Measurements from ENCODE around the gene ANKRD13D. TPM values are rescaled to one million over a fixed set of nuclear protein-coding genes. Genes with fewer than 3 reads are reported as not detected.

ANKRD13D gene
- 100 to 1,000 TPM in 1 of 4 donors, 10 to 100 TPM in 3; 19.7 to 194 (median 54.5) TPM for total RNA-seq

GRCh38 chr11:67289226-67289650 lies at the start of gene ANKRD13D:
TSS of gene ANKRD13D (plus strand) at chr11:67289303. CDS start at chr11:67289461, 158 bp downstream.
- Histone ChIP-seq H3K9me3 (no peaks in the 10 kb centered on the region), H3K4me1 (peaks cover 22 to 43% (median 33%) of the 10 kb centered on the region in 4 donors), H3K36me3 (peaks cover 0 to 28% (median 10%) of the 10 kb centered on the region in 4 donors), H3K27ac (peak within 1 kb of the TSS; percentile 91 to 100 (median 98)), H3K27me3 (no peaks in the 10 kb centered on the region), H3K4me3 (peak within 1 kb of the TSS; percentile 48 to 83 (median 74))
- in situ Hi-C loops (cut with MboI; ENCODE audit: low pct_ligation_motif_present in 1 of 4, low pct_unique_long_range_greater_than_20kb in 1 of 4, low sequenced_read_pairs in 3 of 4) = no loop called here
- DNase-seq = no peak
- intact Hi-C loops (cut with DNase I; ENCODE audit: low total_unique reads) = no loop called here
- 0% methylated on average over 12 of the region's 56 CpGs; no CpG with 5 or more reads in 1 of the 2 donors for WGBS, 2 donors (ENCODE audit: low coverage in 1 of 2)
- TF ChIP-seq POLR2AphosphoS5 (IDR thresholded peaks at IDR 0.05) (no peak), EP300 (IDR thresholded peaks at IDR 0.05; ENCODE audit: low read depth) (no peak), POLR2A (IDR thresholded peaks at IDR 0.05) (no peak), CTCF (IDR thresholded peaks at IDR 0.05) (no peak)

GRCh38 chr11:67239783-67240575 lies 49.1 kb upstream of the ANKRD13D start:
- Histone ChIP-seq H3K36me3 (peaks cover 0 to 22% (median 6%) of the 10 kb centered on the region in 4 donors), H3K4me3 (peak overlapping the region; percentile 39 to 66 (median 56)), H3K9me3 (no peaks in the 10 kb centered on the region), H3K27ac (peak overlapping the region; percentile 91 to 97 (median 96)), H3K27me3 (no peaks in the 10 kb centered on the region), H3K4me1 (peaks cover 28 to 61% (median 43%) of the 10 kb centered on the region in 4 donors)
- DNase-seq = peak; percentile 97
- intact Hi-C loops (cut with DNase I; ENCODE audit: low total_unique reads) = no loop called here
- in situ Hi-C loops (cut with MboI; ENCODE audit: low pct_ligation_motif_present in 1 of 4, low pct_unique_long_range_greater_than_20kb in 1 of 4, low sequenced_read_pairs in 3 of 4) = no loop called here
- TF ChIP-seq POLR2AphosphoS5 (IDR thresholded peaks at IDR 0.05) (peak; percentile 99), POLR2A (IDR thresholded peaks at IDR 0.05) (peak; percentile 98), CTCF (IDR thresholded peaks at IDR 0.05) (peak in 1 of 5 experiments; percentile 9), EP300 (IDR thresholded peaks at IDR 0.05; ENCODE audit: low read depth) (no peak)
- WGBS, 2 donors (ENCODE audit: low coverage in 1 of 2) = 1% methylated on average over 31 of the region's 31 CpGs; no CpG with 5 or more reads in 1 of the 2 donors

GRCh38 chr11:67240576-67241389 lies 48.3 kb upstream of the ANKRD13D start:
- TF ChIP-seq POLR2AphosphoS5 (IDR thresholded peaks at IDR 0.05) (peak; percentile 67 to 71 (median 68)), EP300 (IDR thresholded peaks at IDR 0.05; ENCODE audit: low read depth) (no peak), CTCF (IDR thresholded peaks at IDR 0.05) (no peak), POLR2A (IDR thresholded peaks at IDR 0.05) (peak; percentile 47)
- H3K4me3 ChIP-seq = peak overlapping the region; percentile 39 to 66 (median 56)
- WGBS, 2 donors (ENCODE audit: low coverage in 1 of 2) = 0% methylated on average over 4 to 16 of the region's 16 CpGs
- H3K27me3 ChIP-seq = no peaks in the 10 kb centered on the region
- in situ Hi-C loops (cut with MboI; ENCODE audit: low pct_ligation_motif_present in 1 of 4, low pct_unique_long_range_greater_than_20kb in 1 of 4, low sequenced_read_pairs in 3 of 4) = no loop called here
- H3K36me3 ChIP-seq = peaks cover 0 to 29% (median 10%) of the 10 kb centered on the region in 4 donors
- H3K4me1 ChIP-seq = peaks cover 28 to 60% (median 43%) of the 10 kb centered on the region in 4 donors
- DNase-seq = peak; percentile 82
- intact Hi-C loops (cut with DNase I; ENCODE audit: low total_unique reads) = no loop called here
- peak overlapping the region; percentile 91 to 97 (median 96) for H3K27ac ChIP-seq
- no peaks in the 10 kb centered on the region for H3K9me3 ChIP-seq

- Histone ChIP-seq H3K9me3 (no peaks in the 10 kb centered on the region), H3K36me3 (peaks cover 0 to 38% (median 15%) of the 10 kb centered on the region in 4 donors), H3K4me3 (peak overlapping the region in 1 of 4 donors; percentile 66), H3K4me1 (peaks cover 28 to 58% (median 43%) of the 10 kb centered on the region in 4 donors), H3K27me3 (no peaks in the 10 kb centered on the region), H3K27ac (peak overlapping the region in 3 of 4 donors; percentile 7 to 95 (median 91))
- no peak for TF ChIP-seq POLR2AphosphoS5 (IDR thresholded peaks at IDR 0.05)
- no peak for TF ChIP-seq POLR2A (IDR thresholded peaks at IDR 0.05)
- no peak for TF ChIP-seq CTCF (IDR thresholded peaks at IDR 0.05)
- no peak for TF ChIP-seq EP300 (IDR thresholded peaks at IDR 0.05; ENCODE audit: low read depth)
- intact Hi-C loops (cut with DNase I; ENCODE audit: low total_unique reads) (no loop called here), in situ Hi-C loops (cut with MboI; ENCODE audit: low pct_ligation_motif_present in 1 of 4, low pct_unique_long_range_greater_than_20kb in 1 of 4, low sequenced_read_pairs in 3 of 4) (no loop called here)
- no peak for DNase-seq
- 54 to 100% methylated on average over 1 of the region's 1 CpG for WGBS, 2 donors (ENCODE audit: low coverage in 1 of 2)
Measured at GRCh38 chr11:67242548-67242947, 46.6 kb upstream of the ANKRD13D start.

All from transverse colon (tissue), 4 donors.